CD4-positive, alpha-beta T cell treated with Interleukin-12 subunit alpha and Interleukin-12 subunit beta, for 1 hour (primary cell): ENCODE measurements around the gene ANKRD2.
"Not testable (repeated sequence)": the region's sequence is repeated elsewhere in the genome, so short reads cannot be mapped to it uniquely, and the experiment has no call there.

Experiments used
- DNase-seq: peaks from one replicate; pipeline ENCODE4 v3.0.0-alpha.2; 2020

ANKRD2 gene

DNA sequence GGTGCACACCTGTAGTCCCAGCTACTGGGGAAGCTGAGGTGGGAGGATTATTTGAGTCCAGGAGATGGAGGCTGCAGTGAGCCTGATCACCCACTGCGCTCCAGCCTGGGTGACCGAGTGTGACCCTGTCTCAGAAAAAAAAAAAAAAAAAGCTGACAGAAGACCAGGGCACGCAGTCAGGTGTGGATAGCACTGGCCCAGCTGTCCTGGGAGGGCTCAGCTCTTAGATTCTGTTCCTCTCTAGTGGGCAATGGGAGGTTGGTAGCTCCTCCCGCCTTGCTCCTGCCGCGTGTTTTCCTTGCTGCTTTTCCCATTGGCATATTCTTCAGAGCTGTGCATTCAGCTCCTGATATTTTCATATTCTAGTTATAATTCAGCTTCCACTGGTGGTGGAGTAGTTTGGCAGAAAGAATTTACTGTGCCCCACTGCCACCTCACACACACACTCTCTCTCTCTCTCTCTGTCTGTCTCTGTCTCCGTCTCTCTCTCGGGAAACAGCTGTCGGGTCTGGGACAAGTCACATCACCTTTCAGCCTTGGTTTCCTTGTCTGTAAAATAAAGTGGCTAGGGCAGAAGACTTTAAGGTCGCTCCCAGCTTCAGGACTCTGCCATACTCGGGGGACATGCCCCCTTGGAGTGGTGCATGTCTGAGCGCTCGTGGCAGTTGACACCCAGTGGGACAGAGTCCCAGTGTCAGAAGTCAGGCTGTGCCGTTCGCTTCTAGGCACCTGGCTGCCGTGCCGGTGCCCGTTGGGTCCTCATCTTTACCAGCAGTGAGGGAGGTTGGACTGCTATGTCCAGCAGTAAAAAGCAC is 25.9 kb upstream of the ANKRD2 start:
- DNase-seq, result no peak

GRCh38 chr10:97547271-97547600 is 25.3 kb upstream of the ANKRD2 start:
- DNase-seq, result no peak

DNA sequence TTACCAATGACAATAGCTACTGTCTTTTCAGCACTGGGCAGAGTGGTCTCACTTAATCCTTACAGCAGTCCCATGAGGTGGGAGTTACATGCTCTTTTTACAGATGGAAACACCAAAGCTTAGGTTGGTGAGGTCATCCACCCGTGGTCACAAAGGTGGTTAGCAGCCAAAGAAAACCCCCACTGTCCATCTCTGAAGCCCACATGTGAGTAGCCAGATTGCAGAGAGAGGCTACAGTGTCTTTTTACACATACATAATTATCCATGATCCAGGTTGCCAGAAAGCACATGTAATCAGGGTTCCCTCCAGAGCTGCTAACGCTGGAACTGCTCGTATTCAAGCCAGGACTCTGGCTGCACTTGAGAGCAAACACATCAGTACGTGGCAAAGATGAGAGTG is 24.6 kb upstream of the ANKRD2 start:
- no peak for DNase-seq

DNA sequence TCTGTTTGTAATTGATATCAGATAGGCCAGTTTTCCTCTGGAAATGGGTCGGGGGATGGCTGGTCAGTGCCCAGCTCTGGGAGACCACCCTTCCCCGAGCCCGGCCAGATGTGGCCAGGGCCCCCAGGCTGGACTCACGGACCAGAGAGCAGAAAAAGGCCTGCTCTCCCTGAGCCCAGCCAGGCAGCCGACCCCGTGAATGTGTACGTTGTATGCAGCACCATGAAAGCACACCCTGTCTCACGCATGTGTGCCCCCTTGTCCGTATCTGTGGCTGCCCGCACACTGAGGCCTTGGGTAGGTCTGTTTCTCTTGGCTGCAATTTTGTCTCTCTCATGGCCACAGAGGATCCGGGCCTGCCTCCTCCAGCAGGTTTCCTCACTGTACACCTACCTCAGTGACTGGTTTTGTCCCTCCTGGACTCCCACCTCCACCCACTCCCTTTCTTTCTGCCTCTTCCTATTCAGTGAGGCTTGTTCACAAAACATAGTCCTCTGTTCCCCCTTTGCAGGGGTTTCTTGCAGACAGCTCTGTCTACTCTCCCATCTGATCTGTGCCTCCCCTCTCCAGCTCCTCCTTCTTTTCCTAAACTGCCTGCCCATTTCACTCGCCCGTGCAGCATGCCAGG is 23.6 kb upstream of the ANKRD2 start:
- no peak for DNase-seq

DNA sequence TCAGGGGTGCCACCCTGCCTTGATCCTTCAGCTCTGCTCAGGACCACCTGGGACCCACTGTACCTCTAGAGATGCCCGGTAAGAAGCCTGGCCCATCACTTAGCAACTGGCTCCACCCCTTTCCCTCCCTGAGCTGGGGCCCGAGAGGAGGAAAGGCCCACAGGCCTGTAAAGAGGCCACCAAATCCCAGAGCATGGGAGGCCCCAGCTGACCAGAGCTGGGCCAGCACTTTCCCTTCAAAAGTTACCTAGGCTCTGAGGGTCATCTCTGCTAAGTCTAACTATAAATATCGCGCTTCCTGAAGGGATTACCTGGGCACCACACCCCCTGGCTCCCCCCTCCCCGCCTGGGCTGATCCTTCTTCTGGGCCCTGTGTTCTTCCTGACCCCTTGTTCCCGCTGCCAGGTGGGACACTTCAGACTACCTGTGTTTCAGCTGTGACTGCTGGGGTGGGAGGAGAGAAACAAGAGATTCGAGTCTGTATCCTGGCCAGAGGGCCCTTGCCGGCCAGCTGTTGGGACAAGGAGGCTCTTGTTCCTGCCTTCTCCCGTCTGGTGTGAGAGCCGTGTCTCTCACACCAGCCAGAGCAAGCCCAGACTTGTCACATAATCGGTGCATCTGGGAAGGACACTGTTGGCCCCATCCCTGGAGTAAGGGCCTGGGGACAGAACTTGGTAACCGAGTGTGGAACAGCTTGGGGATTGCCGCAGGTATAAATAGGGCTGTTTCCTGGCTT is 22.8 kb upstream of the ANKRD2 start:
- DNase-seq, result no peak

DNA sequence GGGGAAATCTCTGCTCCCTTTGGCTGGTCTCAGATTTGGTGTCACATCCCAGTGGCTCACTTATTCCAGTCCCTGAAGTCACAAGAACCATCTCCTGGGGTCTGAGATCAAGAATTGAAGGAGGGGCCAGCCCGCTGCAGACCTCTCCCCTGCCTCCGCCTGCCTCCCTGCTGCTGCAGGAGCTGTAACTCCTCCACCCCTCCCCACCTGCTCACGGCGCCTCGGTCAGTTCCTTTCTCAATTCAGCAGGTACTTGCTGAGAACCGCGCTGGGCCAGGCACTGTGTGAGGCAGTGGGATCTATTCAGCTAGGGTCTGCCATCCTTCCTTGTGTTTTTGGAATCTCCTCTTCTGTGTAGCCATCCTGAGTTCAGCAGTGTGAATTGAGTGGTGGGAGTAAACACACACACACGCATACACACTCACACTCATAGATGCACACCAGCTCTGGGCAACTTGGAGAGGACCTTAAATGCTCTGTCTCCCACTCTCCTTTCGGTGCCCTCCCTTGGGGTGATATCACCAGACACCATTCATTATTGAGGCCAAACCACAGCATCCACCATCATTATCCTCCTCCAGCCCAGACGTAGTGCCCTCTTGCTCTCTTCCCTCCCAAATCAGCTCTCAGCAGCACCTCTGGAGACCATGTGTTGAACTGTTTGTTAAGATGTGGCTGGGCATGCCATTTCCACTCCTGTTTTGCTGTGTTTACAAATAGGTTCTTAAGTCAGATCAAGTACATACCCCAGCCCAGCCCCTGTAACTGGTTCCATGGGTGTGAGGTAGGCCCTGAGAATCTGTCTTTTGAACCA is 22.0 kb upstream of the ANKRD2 start:
- no peak for DNase-seq

GRCh38 chr10:97551271-97551670 is 21.3 kb upstream of the ANKRD2 start:
- no peak for DNase-seq

DNA sequence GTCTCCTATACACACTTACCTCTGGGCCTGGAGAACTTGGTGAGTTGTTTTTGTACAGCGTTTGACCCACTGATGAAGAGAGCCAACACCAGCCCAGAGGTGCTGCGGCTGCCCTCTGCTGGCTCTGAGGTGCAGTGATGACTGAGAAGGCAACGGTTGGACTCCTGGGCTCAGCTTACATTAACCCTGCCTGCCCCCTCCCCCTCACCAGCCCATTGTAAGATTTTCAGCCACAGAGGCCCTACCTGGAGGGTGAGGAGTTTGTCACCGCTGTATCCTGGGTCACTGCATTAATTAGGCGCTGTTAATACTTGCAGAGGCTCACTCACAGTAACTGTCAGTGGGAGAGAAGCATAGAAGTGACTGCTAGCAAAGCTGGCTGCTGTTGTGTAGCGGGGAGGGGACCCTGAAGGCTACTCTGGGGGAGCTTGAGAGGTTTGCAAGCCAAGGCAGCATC is 19.0 kb upstream of the ANKRD2 start:
- DNase-seq, result peak; percentile 64

GRCh38 chr10:97554336-97554735 is 18.2 kb upstream of the ANKRD2 start:
- not testable (repeated sequence) for DNase-seq

DNA sequence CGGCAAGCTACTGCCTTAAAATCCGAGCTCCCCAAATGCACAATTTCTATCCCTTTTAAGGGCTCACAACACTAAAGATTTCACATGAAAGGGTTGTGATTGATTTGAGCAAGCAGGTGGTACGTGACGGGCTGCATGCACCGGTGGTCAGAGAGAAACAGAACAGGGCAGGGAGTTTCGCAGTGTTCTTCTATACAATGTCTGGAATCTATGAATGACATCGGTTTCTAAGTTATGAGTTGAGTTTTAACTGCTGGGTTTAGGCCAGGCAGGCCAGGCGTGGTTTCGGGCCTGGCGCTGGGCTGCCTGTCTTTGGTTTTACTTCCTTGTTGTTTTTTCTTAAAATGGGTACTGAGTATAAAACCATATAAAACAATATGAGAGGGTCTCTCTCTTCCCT is 17.0 kb upstream of the ANKRD2 start:
- not testable (repeated sequence) for DNase-seq

DNA sequence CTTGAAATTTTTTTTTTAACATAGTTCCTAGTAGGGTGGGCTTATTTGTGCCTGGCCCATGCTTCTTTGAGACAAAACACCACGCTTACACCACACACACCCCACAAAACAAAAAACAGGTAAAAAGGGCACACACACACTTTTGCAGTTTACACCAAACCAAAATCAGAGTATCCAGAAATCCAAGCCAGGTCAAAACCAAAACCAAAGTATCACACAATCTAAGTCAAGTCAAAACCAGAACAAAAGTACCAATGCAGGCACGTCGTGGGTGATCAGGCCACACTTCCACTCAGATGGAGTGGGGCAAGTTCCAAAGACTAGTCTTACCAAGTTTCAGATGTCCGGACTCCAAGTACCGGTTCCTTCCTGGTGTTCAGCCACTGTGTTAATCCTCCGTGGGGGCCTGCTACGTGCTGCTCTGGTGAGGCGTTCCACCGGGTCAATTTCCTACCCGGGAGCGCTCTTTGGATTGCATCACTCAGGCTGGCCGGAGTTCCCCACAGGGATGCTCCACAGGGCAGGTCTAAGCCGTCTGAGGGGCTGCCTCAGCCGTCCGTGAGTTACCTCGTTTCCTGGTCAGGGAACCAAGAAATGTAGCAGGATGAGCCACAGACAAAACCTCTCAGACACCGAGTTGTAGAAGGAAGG is 11.7 kb upstream of the ANKRD2 start:
- DNase-seq, result not testable (repeated sequence)

DNA sequence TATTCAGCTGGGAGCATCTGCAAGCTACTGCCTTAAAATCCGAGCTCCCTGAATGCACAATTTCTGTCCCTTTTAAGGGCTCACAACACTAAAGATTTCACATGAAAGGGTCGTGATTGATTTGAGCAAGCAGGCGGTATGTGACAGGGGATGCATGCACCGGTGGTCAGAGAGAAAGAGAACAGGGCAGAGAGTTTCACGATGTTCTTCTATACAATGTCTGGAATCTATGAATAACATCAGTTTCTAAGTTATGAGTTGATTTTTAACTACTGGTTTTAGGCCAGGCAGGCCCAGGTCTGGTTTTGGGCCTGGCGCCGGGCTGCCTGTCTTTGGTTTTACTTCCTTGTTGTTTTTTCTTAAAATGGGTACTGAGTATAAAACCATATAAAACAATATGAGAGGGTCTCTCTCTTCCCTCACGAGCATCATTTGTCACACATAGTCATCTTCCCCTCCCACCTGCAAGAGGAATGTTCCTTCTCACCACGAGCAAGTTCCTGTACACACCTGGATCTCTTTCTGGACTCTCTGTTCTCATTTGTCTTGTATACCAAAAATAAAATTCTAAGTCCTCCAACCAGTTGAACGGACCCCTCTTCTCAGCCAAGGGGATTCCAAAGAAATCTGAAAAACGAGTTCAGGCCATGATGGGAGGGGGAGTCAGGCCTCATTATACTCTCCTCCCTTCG is 11.0 kb upstream of the ANKRD2 start:
- DNase-seq, result not testable (repeated sequence)

GRCh38 chr10:97562329-97562728 is 10.2 kb upstream of the ANKRD2 start:
- DNase-seq, result not testable (repeated sequence)

DNA sequence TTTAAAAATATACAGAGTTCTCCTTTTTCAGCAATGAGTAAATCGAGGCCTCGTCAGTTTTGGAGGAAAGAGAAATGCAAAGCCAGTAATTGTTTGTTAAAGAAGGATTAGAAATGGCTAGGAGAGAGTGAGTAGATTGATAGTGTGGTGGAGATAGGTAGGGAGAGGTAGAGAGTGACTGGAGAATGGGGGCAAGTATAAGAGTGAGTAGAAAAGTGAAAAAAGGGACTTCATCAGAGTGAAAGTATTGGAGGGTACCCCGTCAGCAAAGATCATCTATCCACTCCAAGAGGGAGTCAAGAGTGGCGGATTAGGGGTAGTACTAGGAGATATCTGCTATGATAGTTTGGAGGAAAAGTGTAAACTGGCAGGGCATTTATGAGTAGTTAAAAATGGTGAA is 9.2 kb upstream of the ANKRD2 start:
- no peak for DNase-seq

GRCh38 chr10:97564776-97565175 is 7.8 kb upstream of the ANKRD2 start:
- no peak for DNase-seq

DNA sequence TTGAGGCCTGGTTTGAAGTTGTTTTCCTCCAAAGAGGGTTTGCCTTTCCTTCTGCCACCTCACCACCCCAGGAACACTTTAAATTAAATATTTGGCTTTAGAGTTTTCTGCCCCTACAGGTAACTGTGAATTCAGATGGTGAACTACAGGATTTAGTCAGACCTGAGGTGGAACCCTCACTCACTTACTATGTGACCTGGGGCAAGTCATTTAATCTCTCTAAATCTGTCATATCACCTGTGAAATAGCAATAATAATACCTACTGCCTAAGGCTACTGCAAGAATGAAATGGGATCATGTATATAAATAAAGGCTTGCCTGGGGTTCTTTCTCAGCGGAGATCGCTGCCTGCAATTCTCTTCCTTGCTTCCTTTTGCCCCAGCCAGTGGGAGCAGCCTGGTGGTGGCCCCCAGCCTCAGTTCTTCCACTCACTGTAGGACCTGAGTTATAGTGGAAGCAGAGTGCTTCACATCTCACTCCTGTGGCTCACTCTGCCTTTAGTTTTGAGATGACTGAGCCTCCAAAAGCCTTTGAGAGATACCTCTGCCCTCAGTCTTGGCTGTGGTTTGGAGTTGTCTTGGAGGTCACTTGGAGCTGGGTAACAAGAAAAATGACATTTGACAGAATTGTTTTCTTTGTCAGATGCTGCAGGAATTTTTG is 6.1 kb upstream of the ANKRD2 start:
- DNase-seq, result no peak

GRCh38 chr10:97567891-97568290 is 4.7 kb upstream of the ANKRD2 start:
- DNase-seq, result no peak

DNA sequence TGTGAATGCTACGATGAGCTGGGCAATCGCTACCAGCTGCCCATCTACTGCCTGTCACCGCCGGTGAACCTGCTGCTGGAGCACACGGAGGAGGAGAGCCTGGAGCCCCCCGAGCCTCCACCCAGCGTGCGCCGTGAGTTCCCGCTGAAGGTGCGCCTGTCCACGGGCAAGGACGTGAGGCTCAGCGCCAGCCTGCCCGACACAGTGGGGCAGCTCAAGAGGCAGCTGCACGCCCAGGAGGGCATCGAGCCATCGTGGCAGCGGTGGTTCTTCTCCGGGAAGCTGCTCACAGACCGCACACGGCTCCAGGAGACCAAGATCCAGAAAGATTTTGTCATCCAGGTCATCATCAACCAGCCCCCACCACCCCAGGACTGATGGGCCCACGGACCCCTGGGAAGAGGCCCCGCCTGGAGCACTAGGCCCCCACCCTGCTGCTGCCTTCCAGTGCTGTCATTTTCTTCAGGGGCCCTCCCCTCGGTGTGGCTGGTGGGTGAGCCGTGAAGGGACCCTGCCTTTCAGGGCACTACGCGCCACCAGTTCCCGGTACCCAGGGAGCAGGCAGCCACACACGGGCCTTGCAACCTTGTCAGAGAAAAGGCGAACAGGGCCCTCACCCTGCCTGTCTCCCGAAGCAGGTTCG is 2.3 kb upstream of the ANKRD2 start:
- DNase-seq, result no peak

GRCh38 chr10:97570789-97571471 is 1.6 kb upstream of the ANKRD2 start:
- DNase-seq, result no peak

- no peak for DNase-seq
Measured at GRCh38 chr10:97571622-97572021, 957 bp upstream of the ANKRD2 start.
